LHCN-M2 (cell line): ENCODE measurements around the gene NDST1. TPM values are rescaled to one million over a fixed set of nuclear protein-coding genes. Genes with fewer than 3 reads are reported as not detected.

Experiments
- DNase-seq: peaks from one replicate; pipeline ENCODE4 v3.0.0-alpha.2; 2012; ENCODE audit warnings: low read depth
- total RNA-seq: library from RNA; depleted of rRNA; stranded (reverse); fragments of >200 nt; gene quantifications from 2 replicates; pipeline ENCODE4 v1.2.3, GENCODE V29; 2014

Gene NDST1
- total RNA-seq, 1 experiment from 2014 or later, result 78.6 TPM

- DNase-seq, result no peak
Measured at GRCh38 chr5:150585781-150586341, 77.9 kb downstream of the NDST1 start.

DNA sequence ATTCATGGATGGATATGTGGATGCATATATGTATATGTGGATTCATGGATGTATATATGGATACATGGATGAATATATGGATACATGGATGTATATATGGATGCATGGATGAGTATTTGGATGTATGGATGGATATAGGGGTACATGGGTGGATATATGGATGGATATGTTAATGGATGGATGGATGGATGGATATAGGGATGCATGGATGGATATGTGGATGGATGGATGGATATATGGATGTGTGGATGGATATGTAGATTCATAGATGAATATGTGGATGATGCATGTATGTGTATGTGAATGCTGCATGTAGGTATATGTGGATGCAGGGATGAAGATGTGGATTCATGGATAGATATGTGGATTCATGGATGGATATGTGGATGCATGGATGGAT, 79.1 kb downstream of the NDST1 start:
- no peak for DNase-seq

- DNase-seq, result no peak
Measured at GRCh38 chr5:150587856-150588595, 80.1 kb downstream of the NDST1 start.

DNA sequence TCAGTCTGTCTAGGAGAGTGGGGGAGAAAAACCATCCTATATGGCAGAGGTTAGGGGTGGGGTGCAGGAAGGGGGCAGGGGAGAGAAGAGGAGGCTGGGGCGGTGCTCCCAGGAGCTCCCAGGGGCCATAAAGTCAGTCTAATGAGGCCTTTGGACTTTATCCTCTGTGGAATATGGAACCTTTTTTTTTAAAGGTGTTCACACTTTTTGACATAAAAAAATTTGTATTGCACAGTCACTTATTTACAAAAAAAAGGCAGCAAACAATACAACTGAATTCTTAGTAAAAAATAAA, 80.6 kb downstream of the NDST1 start:
- no peak for DNase-seq

DNA sequence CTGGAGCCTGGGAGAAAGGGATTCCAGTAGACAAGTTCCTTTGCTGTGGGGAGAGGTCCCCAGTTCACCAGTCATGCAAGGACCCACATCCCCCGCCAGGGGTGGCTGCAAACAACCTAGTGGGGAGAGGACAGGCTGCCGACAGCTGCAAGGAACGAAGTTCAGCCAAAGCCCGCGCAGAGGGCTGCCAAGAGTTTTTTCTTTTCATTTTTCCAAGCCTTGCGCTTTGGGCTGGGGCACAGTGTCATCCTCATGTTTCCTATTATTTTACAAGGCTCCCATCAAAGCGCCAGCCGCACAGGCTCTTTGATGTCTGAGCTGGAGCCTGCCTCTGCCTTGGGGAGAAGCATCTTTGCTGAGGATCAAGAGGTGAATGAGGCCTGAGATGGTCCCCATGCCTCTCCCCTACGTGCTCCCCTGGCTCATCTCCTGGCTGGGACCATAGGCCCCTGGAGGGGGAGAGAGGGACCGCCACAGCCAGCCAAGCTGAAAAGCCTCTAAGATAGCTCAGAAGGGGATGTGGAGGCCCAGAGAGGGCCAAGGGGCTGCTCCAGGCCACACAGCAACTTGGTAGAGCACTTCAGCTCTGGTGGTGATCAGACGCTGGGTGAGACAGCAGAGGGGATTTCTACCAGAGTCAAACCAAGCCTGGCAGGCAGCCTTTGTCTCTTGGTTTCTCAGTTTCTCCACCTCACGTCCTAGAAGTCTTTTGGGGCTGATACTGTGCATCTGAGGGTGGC, 82.1 kb downstream of the NDST1 start:
- DNase-seq, result peak; percentile 48

DNA sequence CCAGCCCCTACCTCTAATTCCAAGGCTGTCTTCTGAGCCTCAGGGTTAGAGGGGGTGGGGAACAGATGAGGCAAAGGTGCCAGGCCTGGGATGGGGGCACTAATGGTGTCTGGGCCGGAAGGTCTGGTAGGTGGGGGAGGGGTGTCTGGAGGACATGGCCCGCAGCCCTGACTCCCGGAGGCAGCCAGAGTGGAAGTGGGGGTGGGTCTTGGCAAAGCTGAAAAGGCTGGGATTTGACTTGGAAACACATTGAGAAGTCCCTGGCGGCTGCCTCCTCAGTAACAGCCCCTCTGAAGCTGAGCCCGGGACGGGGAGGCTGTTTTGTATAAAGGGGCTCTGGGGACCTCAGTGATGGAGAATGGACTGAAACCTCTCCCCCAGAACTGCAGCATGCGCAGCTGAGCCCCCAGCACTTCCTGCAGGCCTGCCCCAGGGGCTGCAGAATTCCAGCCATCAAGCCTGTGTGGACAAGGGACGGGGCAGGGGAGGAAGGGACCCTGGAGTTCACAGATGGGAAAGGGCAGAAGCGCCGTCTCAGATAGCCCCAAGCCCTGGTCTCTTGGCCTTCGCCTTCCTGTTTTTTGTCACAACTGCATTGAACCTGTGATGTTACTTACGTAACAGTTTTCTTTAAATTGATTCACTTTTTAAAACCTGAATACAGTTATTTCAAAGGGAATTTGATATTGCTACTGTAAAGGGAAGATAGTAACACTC, 83.2 kb downstream of the NDST1 start:
- no peak for DNase-seq

GRCh38 chr5:150593593-150593992, 85.7 kb downstream of the NDST1 start:
- DNase-seq, result no peak

DNA sequence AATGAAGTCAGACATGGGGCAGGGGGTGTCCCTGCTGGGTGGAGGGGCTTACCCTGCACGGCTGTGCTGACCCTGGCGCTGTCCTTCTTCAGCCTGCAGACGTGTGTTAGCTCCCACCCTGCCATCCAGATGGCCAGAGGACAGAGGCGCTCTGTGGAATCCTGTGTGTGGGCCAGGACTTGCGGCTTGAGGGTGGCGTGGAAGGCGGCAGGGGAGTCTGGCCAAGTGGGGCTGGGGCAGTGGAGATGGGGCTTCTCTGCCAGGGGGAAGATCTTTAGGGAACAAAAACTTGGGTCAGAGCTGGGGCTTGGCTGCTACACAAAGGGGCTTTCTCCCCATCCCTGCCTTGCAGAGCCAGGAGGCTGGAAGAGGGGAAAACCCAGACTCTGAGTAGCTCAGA, 86.1 kb downstream of the NDST1 start:
- no peak for DNase-seq

- DNase-seq, result no peak
Measured at GRCh38 chr5:150595466-150596031, 87.6 kb downstream of the NDST1 start.

DNA sequence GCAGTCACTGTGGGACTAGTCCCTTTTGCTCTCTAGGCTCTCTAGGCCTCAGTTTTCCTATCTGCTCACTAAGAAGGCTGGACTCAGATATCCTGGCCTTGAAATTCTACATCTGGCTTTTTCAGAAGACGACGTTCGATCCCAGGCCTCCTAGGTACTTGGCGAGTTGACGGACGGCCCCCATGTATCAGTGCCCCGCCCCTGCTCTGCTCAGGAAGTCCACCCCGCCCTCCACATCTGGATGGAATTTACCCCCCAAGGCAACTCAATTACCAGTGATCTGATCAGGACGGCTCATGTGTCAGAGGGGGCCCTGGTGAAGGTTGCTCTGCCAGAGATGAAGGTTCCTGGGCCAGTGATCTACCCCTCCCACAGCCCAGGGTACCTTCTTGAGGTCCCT, 88.4 kb downstream of the NDST1 start:
- DNase-seq, result no peak

GRCh38 chr5:150596826-150597225, 88.9 kb downstream of the NDST1 start:
- no peak for DNase-seq

GRCh38 chr5:150598006-150598405, 90.1 kb downstream of the NDST1 start:
- no peak for DNase-seq

DNA sequence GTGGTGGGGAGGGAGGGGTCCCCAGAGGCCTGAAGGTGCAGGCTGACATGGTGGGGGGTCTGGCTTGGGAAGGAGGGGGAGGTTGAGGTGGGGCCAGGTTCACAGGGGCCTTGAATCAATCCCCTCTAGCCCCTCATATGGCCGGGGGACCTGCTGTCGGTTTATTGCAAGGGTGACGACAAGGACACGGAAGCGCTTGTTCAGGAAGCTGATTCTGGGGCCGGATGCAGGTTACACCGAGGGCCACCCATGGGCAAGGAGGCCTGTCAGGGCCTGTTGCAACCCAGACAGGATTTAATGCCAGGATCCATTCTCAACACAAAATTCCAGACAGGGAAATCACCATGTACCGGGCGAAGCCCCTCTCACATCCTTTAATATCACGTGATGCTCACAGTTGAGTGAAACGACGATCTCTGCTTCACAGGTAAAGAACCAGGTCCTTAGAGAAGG, 90.9 kb downstream of the NDST1 start:
- DNase-seq, result no peak

- DNase-seq, result no peak
Measured at GRCh38 chr5:150599281-150599680, 91.3 kb downstream of the NDST1 start.

GRCh38 chr5:150599917-150600511, 92.1 kb downstream of the NDST1 start:
- DNase-seq, result peak; percentile 20

DNA sequence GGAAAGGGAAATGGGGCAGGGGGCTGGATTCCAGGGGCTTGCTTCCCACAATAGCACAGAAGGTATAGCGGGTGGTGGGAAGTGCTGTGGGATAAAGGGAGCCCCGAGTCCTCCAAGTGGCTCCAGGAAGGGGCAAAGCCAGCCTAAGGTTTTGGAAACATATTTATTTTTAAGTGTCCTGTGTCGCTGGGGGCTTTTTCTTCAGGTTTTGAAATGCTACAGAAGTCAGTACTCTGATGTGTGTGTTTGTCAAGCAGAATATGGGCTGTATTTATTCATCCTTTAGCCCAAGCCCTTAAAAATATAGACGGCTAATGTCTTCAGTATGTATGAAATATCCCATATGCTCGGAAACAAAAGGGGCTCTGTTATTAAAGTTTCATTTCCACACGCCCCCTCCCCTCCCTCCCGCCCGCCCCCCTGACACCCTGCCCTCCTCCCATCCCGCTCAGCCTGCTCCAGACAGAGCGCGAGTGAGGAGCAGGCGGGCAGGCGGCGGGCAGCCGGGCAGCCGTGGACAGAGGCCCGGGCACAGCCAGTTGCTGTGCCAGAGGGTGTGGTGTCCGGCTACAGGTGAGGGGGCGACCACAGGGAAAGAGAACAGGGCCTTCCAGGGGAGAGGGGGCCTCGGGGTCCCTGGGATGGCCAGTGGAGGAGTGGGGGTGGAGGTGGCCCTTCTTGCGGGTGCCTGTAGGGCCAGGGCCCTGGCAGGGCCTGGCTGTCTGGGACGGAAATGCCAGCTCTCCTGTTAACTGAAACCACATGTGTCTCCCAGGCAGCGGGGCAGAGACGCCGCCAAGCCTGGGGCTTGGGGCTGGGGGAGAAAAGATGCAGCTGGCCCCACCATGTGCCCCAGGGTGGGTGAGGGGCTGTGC, 92.9 kb downstream of the NDST1 start:
- DNase-seq, result no peak

DNA sequence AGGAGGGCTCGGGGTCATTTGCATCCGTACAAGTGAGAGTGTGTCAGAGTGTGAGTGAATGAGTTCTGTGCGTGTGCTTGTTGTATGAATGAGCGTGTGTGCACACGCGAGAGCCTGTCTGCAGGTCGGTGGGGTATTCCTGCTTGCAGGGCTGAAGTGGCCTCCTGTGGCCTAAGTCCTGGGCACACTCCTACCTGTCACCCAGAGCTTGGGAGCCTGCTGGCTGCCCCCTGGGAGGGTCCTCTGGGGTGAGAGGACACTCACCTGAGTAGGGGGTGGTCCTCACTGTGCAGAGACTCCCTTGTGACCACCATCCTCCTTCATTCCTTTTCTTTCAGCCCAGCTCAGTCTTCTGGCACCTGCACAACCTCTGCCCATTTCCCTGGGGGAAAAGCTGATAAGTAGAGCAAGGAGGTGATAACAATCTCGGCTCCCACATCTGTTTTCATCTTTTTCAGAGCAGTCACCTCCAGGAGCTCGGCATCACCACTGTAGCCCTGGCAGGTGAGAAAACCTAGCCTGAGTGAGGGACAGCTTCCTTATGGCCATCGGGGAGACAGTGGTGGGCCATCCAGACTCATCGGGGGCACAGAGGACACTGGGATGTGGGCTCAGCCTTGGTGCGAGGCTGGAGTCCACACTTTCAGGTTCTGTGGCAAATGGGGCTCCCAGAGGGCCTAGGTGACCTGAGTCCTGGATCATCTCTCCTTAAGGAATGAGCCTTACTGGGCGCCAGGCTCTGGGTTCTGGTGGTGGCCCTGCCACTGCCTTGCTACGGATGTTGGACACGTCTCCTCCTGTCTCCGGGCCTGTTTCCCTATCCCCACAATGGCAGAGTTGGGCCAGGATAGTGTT, 93.8 kb downstream of the NDST1 start:
- DNase-seq, result no peak

- no peak for DNase-seq
Measured at GRCh38 chr5:150603052-150603451, 95.1 kb downstream of the NDST1 start.

- DNase-seq, result no peak
Measured at GRCh38 chr5:150603491-150603890, 95.6 kb downstream of the NDST1 start.

- DNase-seq, result no peak
Measured at GRCh38 chr5:150604010-150604409, 96.1 kb downstream of the NDST1 start.
